Activated CD4-positive, alpha-beta T cell treated with anti-CD3 and anti-CD28 coated beads, Interleukin-2, Interleukin-4, amounts not matched to agents 100 ng/mL and 50 ng/mL, durations not matched to agents 16 hours and 8 hours (primary cell): Measurements from ENCODE around the gene ATG4D.

Source experiments
- DNase-seq: peaks from one replicate; pipeline ENCODE4 v3.0.0-alpha.2; 2020; ENCODE audit warnings: low spot score

Gene ATG4D

GRCh38 chr19:10580979-10581631, 37.4 kb downstream of the ATG4D start:
- DNase-seq, result peak; percentile 89

- DNase-seq, result no peak
These were observed 38.4 kb downstream of the ATG4D start for GRCh38 chr19:10582091-10582490.

- DNase-seq, result no peak
These were observed 39.5 kb downstream of the ATG4D start for GRCh38 chr19:10583036-10583776.

- no peak for DNase-seq
These were observed 42.7 kb downstream of the ATG4D start for GRCh38 chr19:10586396-10586795.

GRCh38 chr19:10587022-10587838, 43.5 kb downstream of the ATG4D start, which contains the start of gene AP1M2:
Gene AP1M2 (minus strand): TSS chr19:10587312. CDS start chr19:10587231, 81 bp downstream.
- no peak for DNase-seq

- DNase-seq, result no peak
These were observed 44.1 kb downstream of the ATG4D start for GRCh38 chr19:10587839-10588150.

GRCh38 chr19:10593148-10593547, 49.4 kb downstream of the ATG4D start:
- no peak for DNase-seq

- no peak for DNase-seq
These were observed 50.3 kb downstream of the ATG4D start for GRCh38 chr19:10593820-10594637.

- DNase-seq, result no peak
These were observed 56.4 kb downstream of the ATG4D start for GRCh38 chr19:10600149-10600548.

- DNase-seq, result no peak
These were observed 58.3 kb downstream of the ATG4D start for GRCh38 chr19:10601999-10602329.

GRCh38 chr19:10602330-10603083, 58.8 kb downstream of the ATG4D start:
- DNase-seq, result peak; percentile 87
